ENCODE results near the gene WDR91.

DNA sequence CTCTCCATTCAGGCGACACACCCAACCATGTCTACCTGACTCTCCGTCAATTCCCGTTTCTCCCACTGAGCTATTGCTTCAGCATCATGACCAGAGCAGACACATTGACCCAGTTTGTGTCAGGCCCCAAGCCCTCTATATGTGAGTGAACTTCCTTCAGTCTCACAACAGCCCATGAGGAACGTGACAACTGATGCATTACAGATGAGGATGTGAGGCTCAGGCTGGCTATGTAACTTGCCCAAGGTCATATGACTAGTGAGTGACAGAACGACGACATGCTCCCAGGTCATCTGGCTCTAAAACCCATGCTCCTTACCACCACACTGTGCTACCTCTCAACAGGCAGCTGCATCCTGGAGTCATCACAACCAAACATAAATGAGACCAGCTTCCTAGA is 59.8 kb downstream of the WDR91 start:
- TF ChIP-seq FOXA1 (IDR thresholded peaks at IDR 0.05) (no peak), SP1 (IDR thresholded peaks at IDR 0.05) (no peak), TARDBP (IDR thresholded peaks at IDR 0.05) (no peak), SUZ12 (IDR thresholded peaks at IDR 0.05) (no peak), NFRKB (IDR thresholded peaks at IDR 0.05) (no peak), LEF1 (IDR thresholded peaks at IDR 0.05; ENCODE audit: borderline replicate concordance) (no peak), BHLHE40 (IDR thresholded peaks at IDR 0.05; ENCODE audit: borderline replicate concordance) (no peak), ZNF384 (IDR thresholded peaks at IDR 0.05) (no peak), FOXM1 (IDR thresholded peaks at IDR 0.05; ENCODE audit: borderline replicate concordance) (no peak), HDGF (IDR thresholded peaks at IDR 0.05; ENCODE audit: borderline replicate concordance) (no peak), ARNT (IDR thresholded peaks at IDR 0.05) (no peak), PKNOX1 (IDR thresholded peaks at IDR 0.05) (no peak), ELF4 (IDR thresholded peaks at IDR 0.05) (no peak), FOXK2 (IDR thresholded peaks at IDR 0.05) (no peak)
